Naive B cell (primary cell): ENCODE measurements around the gene PRR5L. TPM values are rescaled to one million over a fixed set of nuclear protein-coding genes. Genes with fewer than 3 reads are reported as not detected.

Experiments used
- ATAC-seq, 2 donors: fragments of 150-1000 bp; cut with Tn5 transposase; 2 replicates each; pipeline ENCODE4 v1.10.0; 2021; ENCODE audit warnings: low read depth in 2 of 2, mild to moderate bottlenecking in 2 of 2, moderate library complexity in 2 of 2
- DNase-seq: peaks from one replicate; pipeline ENCODE4 v3.0.0; 2022
- H3K27ac Mint-ChIP-seq, 6 donors: one replicate each; pipeline ENCODE4 v1.8.0; 2020 to 2022; ENCODE audit warnings: mild to moderate bottlenecking in 6 of 6, mixed read lengths in 6 of 6, moderate library complexity in 5 of 6, inconsistent platforms in 2 of 6
- H3K27me3 Mint-ChIP-seq, 3 donors: one replicate each; pipeline ENCODE4 v1.8.0; 2021 to 2022; ENCODE audit warnings: mixed read lengths in 3 of 3, mild to moderate bottlenecking in 1 of 3
- H3K36me3 Mint-ChIP-seq, 2 donors: one replicate each; pipeline ENCODE4 v1.8.0; 2020 to 2022; ENCODE audit warnings: mixed read lengths in 2 of 2, inconsistent platforms in 1 of 2, mild to moderate bottlenecking in 1 of 2
- H3K4me1 Mint-ChIP-seq, 3 donors: one replicate each; pipeline ENCODE4 v1.8.0; 2020 to 2022; ENCODE audit warnings: mixed read lengths in 3 of 3, inconsistent platforms in 1 of 3, mild to moderate bottlenecking in 1 of 3, moderate library complexity in 1 of 3
- H3K4me3 Mint-ChIP-seq, 8 donors: one replicate each; pipeline ENCODE4 v1.8.0; 2020 to 2022; ENCODE audit warnings: mild to moderate bottlenecking in 8 of 8, mixed read lengths in 8 of 8, moderate library complexity in 8 of 8, inconsistent platforms in 2 of 8
- H3K9me3 Mint-ChIP-seq, 7 donors: one replicate each; pipeline ENCODE4 v1.8.0; 2020 to 2022; ENCODE audit warnings: mixed read lengths in 7 of 7, mild to moderate bottlenecking in 5 of 7, inconsistent platforms in 2 of 7, moderate library complexity in 1 of 7
- polyA plus RNA-seq, 6 donors: library from polyadenylated mRNA; unstranded; fragments of 300-500 nt; fragmentation: Illumina TruSeq; gene quantifications; one replicate each; pipeline ENCODE4 v1.2.3, GENCODE V29; 2021; ENCODE audit warnings: low read depth in 6 of 6

The PRR5L gene
- polyA plus RNA-seq, 6 donors from 2014 or later = 0.97 to 4.9 (median 1.9) TPM; not detected in 1

DNA sequence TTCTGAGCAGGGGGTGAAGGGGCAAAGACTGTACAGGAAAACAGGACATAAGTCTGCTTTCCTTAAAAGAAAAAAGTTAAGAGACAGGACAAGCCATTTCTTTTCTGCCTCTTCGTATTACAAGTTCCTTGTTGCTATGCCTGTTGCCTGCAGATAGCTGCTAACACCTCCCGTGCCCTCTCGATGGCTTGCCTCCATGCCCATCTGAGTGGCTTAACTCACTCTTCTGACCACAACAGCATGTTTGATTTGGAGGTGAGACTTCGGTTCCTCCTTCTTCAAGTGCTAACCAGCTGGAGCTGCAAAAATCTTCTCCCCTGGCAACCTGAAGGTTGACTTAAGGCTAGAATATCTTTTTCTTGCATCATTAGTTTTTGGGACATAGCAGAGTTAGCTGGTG, 103.1 kb downstream of the PRR5L start:
- no peaks in the 10 kb centered on the region for H3K27me3 Mint-ChIP-seq
- H3K27ac Mint-ChIP-seq = peak overlapping the region in 4 of 6 donors; percentile 79 to 96 (median 86)
- DNase-seq = no peak
- H3K4me1 Mint-ChIP-seq = peaks cover 38 to 53% (median 49%) of the 10 kb centered on the region in 3 donors
- H3K4me3 Mint-ChIP-seq = peak overlapping the region in 3 of 8 donors; percentile 88 to 95 (median 94)
- no peak for ATAC-seq
- H3K9me3 Mint-ChIP-seq = no peaks in the 10 kb centered on the region
- no peaks in the 10 kb centered on the region for H3K36me3 Mint-ChIP-seq

GRCh38 chr11:36399745-36400144, 103.7 kb downstream of the PRR5L start:
- H3K27ac Mint-ChIP-seq = peak overlapping the region in 5 of 6 donors; percentile 1 to 96 (median 87)
- DNase-seq (no peak), ATAC-seq (no peak)
- H3K36me3 Mint-ChIP-seq = no peaks in the 10 kb centered on the region
- H3K9me3 Mint-ChIP-seq = no peaks in the 10 kb centered on the region
- H3K27me3 Mint-ChIP-seq = no peaks in the 10 kb centered on the region
- H3K4me3 Mint-ChIP-seq = peak overlapping the region; percentile 43 to 95 (median 87)
- peaks cover 33 to 52% (median 44%) of the 10 kb centered on the region in 3 donors for H3K4me1 Mint-ChIP-seq

GRCh38 chr11:36400766-36401455, 104.8 kb downstream of the PRR5L start:
- peak; percentile 92 to 93 for ATAC-seq
- Mint-ChIP-seq H3K9me3 (no peaks in the 10 kb centered on the region), H3K4me1 (peaks cover 33 to 64% (median 43%) of the 10 kb centered on the region in 3 donors), H3K4me3 (peak overlapping the region; percentile 86 to 95 (median 90)), H3K27ac (peak overlapping the region; percentile 72 to 96 (median 92)), H3K36me3 (no peaks in the 10 kb centered on the region), H3K27me3 (no peaks in the 10 kb centered on the region)
- peak; percentile 46 for DNase-seq

DNA sequence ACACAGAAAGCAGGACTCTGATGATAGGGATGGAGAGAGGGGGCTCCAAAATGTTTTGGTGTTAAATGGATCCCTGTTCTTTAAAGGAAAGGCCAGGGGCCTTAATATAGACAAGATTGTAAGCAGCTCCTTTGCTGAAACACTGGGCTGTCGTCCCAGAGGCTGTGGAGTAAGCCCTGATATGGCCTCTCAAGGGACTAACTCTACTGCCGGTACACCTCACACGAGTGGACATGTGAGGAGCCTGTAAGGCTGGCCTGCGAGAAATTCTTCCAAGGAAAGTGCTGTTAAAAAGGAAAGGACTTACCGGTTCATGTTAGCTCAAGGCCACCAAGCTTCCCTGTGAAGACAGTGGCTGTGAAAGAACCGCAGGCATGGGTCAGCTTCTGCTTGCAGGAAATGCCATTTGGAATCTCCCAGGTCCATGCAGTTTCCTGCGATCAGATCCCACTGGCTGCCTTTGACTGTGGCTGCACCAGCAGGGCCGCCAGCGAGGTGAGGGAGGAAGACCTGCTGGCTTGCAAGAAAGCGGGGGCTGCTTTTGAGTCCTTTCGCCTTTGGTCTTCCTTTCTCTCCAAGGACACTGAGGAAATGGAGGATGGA, 106.6 kb downstream of the PRR5L start:
- peak overlapping the region in 7 of 8 donors; percentile 60 to 95 (median 93) for H3K4me3 Mint-ChIP-seq
- no peaks in the 10 kb centered on the region for H3K9me3 Mint-ChIP-seq
- no peaks in the 10 kb centered on the region for H3K27me3 Mint-ChIP-seq
- H3K4me1 Mint-ChIP-seq = peaks cover 41 to 81% (median 56%) of the 10 kb centered on the region in 3 donors
- H3K27ac Mint-ChIP-seq = peak overlapping the region in 4 of 6 donors; percentile 7 to 74 (median 41)
- ATAC-seq = no peak
- H3K36me3 Mint-ChIP-seq = no peaks in the 10 kb centered on the region
- no peak for DNase-seq

- Mint-ChIP-seq H3K9me3 (no peaks in the 10 kb centered on the region), H3K27me3 (no peaks in the 10 kb centered on the region), H3K4me3 (peak overlapping the region in 2 of 8 donors; percentile 26 to 95), H3K36me3 (no peaks in the 10 kb centered on the region), H3K27ac (peak overlapping the region in 3 of 6 donors; percentile 1 to 76 (median 28)), H3K4me1 (peaks cover 44 to 88% (median 62%) of the 10 kb centered on the region in 3 donors)
- ATAC-seq (no peak), DNase-seq (no peak)
These were observed 107.6 kb downstream of the PRR5L start for GRCh38 chr11:36403661-36404060.

GRCh38 chr11:36404831-36405230, 108.7 kb downstream of the PRR5L start:
- Mint-ChIP-seq H3K4me1 (peaks cover 48 to 90% (median 64%) of the 10 kb centered on the region in 3 donors), H3K27ac (peak overlapping the region in 1 of 6 donors; percentile 78), H3K9me3 (no peaks in the 10 kb centered on the region), H3K27me3 (no peaks in the 10 kb centered on the region), H3K4me3 (peak overlapping the region in 1 of 8 donors; percentile 66), H3K36me3 (no peaks in the 10 kb centered on the region)
- ATAC-seq = no peak
- no peak for DNase-seq

DNA sequence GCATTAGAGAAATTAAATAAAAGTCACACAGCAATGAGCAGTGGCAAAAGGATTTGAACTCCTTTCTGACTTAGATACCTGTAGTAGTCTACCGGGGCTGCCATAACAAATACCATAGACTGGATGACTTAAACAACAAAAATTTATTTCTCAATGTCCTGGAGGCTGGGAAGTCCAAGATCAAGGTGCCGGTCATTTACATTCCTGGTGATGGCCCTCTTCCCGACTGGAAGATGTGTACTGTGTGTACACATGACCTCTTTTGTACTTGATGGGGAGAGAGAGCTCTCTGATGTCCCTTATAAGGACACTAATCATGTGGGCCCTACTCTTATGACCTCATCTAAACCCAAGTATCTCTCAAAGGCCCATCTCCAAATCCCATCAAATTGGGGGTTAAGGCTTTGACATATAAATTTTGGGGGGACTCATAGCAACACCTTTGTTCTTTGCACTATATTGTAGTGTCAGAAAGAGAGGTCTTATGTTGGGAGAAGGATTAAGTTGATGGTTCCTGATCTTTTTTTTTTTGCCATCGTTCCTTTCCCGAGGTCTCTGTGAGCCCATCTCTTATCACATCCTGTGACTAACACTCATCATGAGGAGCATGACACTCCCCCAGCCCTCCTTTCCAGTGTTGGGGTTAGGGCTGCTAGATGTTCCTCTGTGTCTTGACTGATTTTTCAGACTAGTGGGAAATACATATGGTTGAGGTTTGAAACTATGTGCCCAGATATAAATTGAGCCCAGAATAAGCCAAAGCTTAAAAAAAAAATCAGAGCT, 109.7 kb downstream of the PRR5L start:
- H3K27ac Mint-ChIP-seq = peak overlapping the region; percentile 31 to 94 (median 62)
- H3K4me3 Mint-ChIP-seq = peak overlapping the region in 2 of 8 donors; percentile 29 to 66

GRCh38 chr11:36407356-36407755, 111.3 kb downstream of the PRR5L start:
- H3K36me3 Mint-ChIP-seq = no peaks in the 10 kb centered on the region
- no peaks in the 10 kb centered on the region for H3K27me3 Mint-ChIP-seq
- peak overlapping the region in 5 of 8 donors; percentile 7 to 86 (median 57) for H3K4me3 Mint-ChIP-seq
- ATAC-seq (no peak), DNase-seq (no peak)
- peak overlapping the region in 4 of 6 donors; percentile 15 to 83 (median 71) for H3K27ac Mint-ChIP-seq
- H3K9me3 Mint-ChIP-seq = no peaks in the 10 kb centered on the region
- peaks cover 52 to 90% (median 71%) of the 10 kb centered on the region in 3 donors for H3K4me1 Mint-ChIP-seq

More for the DNA sequence above, 109.7 kb downstream of the PRR5L start:
- no peaks in the 10 kb centered on the region for H3K36me3 Mint-ChIP-seq
- no peaks in the 10 kb centered on the region for H3K9me3 Mint-ChIP-seq
- H3K4me1 Mint-ChIP-seq = peaks cover 48 to 90% (median 64%) of the 10 kb centered on the region in 3 donors
- ATAC-seq = no peak
- H3K27me3 Mint-ChIP-seq = no peaks in the 10 kb centered on the region
- DNase-seq = no peak

GRCh38 chr11:36408498-36409136, 112.5 kb downstream of the PRR5L start:
- DNase-seq (no peak), ATAC-seq (no peak)

DNA sequence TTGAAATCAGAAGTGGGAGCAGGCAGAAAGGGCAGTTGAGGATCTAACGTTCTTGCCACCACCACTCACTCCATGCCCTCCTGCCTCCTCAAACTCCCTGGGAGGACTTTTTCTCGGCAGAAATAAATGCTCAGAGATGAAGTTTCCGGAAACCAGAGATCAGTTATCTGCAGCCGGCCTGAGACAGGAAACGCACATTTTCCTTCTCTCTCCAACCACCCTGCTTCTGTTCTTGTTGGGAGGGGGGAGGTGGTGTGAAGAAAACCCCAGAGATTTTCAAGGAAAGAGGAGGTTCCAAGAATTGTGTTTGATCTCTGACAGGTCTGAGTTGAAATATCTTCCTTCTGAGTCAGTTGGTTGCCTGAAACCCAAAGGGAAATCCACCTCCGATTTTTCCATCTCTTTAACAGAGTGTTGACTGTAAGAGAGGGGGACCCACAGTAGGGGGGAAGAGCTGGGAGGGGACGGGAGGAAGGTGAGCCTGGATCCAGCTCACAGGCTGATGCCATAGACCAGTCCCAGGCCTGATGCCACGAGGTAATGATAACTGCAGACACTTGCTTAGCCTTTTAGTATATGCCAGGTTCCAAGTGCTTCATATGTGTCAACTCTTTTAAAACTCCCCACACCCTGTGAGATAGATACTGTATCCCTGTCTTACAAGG, 113.2 kb downstream of the PRR5L start:
- Mint-ChIP-seq H3K9me3 (peaks cover 0 to 2% (median 0%) of the 10 kb centered on the region in 7 donors), H3K4me3 (peak overlapping the region; percentile 40 to 90 (median 80)), H3K36me3 (no peaks in the 10 kb centered on the region), H3K27ac (peak overlapping the region; percentile 88 to 95 (median 90)), H3K4me1 (peaks cover 50 to 87% (median 66%) of the 10 kb centered on the region in 3 donors), H3K27me3 (no peaks in the 10 kb centered on the region)
- no peak for DNase-seq
- no peak for ATAC-seq

More at GRCh38 chr11:36408498-36409136, 112.5 kb downstream of the PRR5L start:
- Mint-ChIP-seq H3K27ac (peak overlapping the region; percentile 88 to 95 (median 90)), H3K4me3 (peak overlapping the region; percentile 40 to 90 (median 80)), H3K4me1 (peaks cover 50 to 91% (median 68%) of the 10 kb centered on the region in 3 donors), H3K36me3 (no peaks in the 10 kb centered on the region), H3K27me3 (no peaks in the 10 kb centered on the region), H3K9me3 (no peaks in the 10 kb centered on the region)

DNA sequence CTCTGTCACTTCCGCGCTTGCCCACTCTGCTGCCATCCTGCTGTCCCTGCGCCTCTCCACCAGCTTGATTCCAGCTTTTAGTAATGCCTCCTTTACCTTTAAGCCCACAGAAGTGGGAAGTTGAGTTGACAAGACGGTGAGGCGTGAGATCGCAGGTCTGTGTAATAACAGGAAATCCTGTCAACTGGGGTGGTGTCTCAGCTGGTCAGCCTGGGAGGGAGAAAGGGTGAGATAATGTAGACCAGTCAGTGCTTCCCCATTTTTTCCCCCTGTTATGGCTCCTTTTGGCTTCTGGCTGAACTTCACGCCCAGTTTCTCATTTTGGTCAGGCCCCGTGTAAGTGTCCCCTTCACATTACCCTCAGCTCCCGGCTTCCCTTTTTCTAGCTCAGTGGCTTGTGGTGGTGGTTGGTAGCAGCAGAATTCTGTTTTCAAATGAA, 115.1 kb downstream of the PRR5L start:
- Mint-ChIP-seq H3K9me3 (peaks cover 0 to 4% (median 0%) of the 10 kb centered on the region in 7 donors), H3K4me3 (peak overlapping the region; percentile 55 to 90 (median 80)), H3K4me1 (peaks cover 50 to 74% (median 66%) of the 10 kb centered on the region in 3 donors), H3K27ac (peak overlapping the region; percentile 88 to 98 (median 92)), H3K36me3 (no peaks in the 10 kb centered on the region), H3K27me3 (no peaks in the 10 kb centered on the region)
- DNase-seq = peak; percentile 63
- peak; percentile 81 to 88 for ATAC-seq

DNA sequence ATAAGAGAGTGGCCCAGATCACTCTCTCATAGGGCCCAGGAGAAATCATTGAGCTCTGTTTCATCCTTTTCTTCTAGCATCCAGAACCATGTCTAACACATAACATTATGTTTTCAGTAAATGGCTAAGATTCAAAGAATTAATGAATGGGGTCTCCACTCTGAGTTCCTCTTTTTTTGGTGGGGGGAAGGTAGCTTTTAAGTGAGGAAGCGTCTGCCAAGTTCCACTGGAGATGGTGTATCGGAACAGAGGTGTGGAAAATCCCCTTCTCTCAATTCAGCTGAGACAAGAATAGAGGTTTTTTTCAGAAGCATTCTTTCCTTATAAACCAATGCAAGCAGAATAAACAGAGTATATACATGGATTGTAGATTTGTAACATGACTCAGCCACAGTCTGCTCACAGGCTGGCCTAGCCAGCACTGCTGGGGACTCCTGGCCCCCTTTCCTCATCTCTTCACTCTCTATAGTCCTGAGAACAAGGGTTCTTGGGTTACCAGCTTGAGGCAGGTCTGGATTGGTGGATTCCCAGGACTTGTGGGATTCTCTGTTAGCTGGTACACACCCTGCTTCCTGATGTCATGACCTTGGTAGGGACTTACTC, 116.8 kb downstream of the PRR5L start:
- peak overlapping the region in 5 of 6 donors; percentile 81 to 98 (median 92) for H3K27ac Mint-ChIP-seq
- H3K4me1 Mint-ChIP-seq = peaks cover 45 to 69% (median 51%) of the 10 kb centered on the region in 3 donors

More for the DNA sequence above, 116.8 kb downstream of the PRR5L start:
- Mint-ChIP-seq H3K9me3 (peaks cover 0 to 4% (median 0%) of the 10 kb centered on the region in 7 donors), H3K4me3 (peak overlapping the region in 4 of 8 donors; percentile 24 to 68 (median 45)), H3K36me3 (no peaks in the 10 kb centered on the region), H3K27me3 (no peaks in the 10 kb centered on the region)
- ATAC-seq = peak in 1 of 2 donors; percentile 17
- no peak for DNase-seq
